ENCODE results near the gene CCNE1.

DNA sequence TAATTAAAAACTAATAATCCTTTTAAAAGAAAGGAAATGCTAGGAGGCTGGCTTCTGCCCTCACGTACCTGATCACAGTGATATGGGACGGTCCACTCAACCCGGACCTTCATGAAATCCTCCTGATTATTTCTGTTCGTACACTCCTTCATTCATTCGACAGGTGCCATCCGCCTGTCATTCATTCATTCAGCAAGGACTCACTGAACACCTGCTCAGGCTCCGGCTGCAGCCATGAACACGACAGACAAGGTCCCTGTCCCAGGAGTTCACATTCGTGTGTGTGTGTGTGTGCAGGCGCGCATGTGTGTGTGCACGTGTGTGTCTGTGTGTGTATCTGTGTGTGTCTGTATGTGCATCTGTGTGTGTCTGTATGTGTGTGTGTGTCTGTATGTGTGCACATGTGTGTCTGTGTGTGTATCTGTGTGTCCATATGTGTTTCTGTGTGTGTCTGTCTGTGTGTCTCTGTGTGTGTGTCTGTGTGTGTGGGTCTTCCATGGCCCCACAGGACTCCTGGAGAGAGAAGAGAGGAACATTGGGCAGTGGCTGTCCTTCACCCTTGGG is 28.1 kb upstream of the CCNE1 start:
- TF ChIP-seq POLR2AphosphoS5 (IDR thresholded peaks at IDR 0.05; ENCODE audit: borderline replicate concordance, low read depth, low read length) = no peak
- TF ChIP-seq EZH2 (IDR thresholded peaks at IDR 0.05) = no peak
- TF ChIP-seq FOXP2 (optimal IDR thresholded peaks at IDR 0.05; ENCODE audit: control extremely low read depth, extremely low read length, insufficient read depth) = no peak

Measured in SK-N-MC (cell line).